ENCODE measurements around the gene ZNF747. TPM values are rescaled to one million over a fixed set of nuclear protein-coding genes. Genes with fewer than 3 reads are reported as not detected.

Gene ZNF747
- total and polyA plus RNA-seq, 10 of the 15 experiments (the other 5 are each of a cell fraction or from before 2014, with no cell fraction given) = 1.0 to 13.0 (median 7.2) TPM

DNA sequence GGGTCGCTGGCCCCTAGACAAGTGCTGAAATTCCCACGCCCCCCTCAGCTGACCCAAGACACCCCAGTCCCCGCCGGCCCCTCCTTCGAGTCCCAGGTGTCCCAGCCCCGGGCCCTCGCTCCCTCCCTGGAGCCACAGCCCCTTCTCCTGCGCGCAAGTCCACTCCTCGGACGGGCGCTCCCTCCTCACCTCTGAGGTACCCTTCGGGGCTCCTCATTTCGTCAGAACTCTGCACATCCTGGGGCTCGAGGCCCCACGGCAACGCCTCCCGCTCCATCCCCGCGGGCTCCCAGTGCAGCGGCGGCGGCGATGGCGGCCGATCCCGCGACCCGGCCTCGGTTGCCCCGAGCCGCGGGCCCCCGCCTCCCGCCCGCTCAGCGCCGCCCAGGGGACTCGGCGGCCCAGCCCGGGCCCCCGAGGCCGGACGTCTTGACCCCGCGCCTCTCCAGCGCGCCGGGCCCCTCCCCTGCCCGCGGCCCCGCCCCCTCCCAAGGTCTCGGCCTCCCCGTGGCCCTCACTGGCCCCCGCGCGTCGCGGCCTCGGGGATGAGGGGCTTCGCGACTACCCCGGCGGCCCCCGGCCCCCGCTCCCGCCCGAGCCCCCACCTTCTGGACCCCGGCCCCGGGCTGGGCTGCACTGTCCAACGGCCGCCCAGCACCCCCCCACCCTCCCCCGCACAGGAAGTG, 8.4 kb downstream of the ZNF747 start, which contains the start of gene ZNF768 (continued):
- TF ChIP-seq, protein P1, sequence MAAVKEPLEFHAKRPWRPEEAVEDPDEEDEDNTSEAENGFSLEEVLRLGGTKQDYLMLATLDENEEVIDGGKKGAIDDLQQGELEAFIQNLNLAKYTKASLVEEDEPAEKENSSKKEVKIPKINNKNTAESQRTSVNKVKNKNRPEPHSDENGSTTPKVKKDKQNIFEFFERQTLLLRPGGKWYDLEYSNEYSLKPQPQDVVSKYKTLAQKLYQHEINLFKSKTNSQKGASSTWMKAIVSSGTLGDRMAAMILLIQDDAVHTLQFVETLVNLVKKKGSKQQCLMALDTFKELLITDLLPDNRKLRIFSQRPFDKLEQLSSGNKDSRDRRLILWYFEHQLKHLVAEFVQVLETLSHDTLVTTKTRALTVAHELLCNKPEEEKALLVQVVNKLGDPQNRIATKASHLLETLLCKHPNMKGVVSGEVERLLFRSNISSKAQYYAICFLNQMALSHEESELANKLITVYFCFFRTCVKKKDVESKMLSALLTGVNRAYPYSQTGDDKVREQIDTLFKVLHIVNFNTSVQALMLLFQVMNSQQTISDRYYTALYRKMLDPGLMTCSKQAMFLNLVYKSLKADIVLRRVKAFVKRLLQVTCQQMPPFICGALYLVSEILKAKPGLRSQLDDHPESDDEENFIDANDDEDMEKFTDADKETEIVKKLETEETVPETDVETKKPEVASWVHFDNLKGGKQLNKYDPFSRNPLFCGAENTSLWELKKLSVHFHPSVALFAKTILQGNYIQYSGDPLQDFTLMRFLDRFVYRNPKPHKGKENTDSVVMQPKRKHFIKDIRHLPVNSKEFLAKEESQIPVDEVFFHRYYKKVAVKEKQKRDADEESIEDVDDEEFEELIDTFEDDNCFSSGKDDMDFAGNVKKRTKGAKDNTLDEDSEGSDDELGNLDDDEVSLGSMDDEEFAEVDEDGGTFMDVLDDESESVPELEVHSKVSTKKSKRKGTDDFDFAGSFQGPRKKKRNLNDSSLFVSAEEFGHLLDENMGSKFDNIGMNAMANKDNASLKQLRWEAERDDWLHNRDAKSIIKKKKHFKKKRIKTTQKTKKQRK (IDR thresholded peaks at IDR 0.05; ENCODE audit: low read depth, low read length) = no peak
- TF ChIP-seq ZSCAN29 (IDR thresholded peaks at IDR 0.05) (no peak), ZNF274 (IDR thresholded peaks at IDR 0.05; ENCODE audit: insufficient read depth, insufficient read length) (no peak), SIX5 (IDR thresholded peaks at IDR 0.05; ENCODE audit: low read depth, low read length, severe bottlenecking) (no peak), RUNX3 (IDR thresholded peaks at IDR 0.05; ENCODE audit: low read length) (no peak), RAD21 (IDR thresholded peaks at IDR 0.05; ENCODE audit: insufficient read depth, low read depth, low read length) (no peak), NFIC (IDR thresholded peaks at IDR 0.05; ENCODE audit: low read depth, low read length) (no peak), SMAD1 (IDR thresholded peaks at IDR 0.05; ENCODE audit: low read depth, partially characterized antibody) (no peak), MEF2B (IDR thresholded peaks at IDR 0.05; ENCODE audit: partially characterized antibody, poor library complexity, severe bottlenecking) (peak; percentile 33), PAX8 (IDR thresholded peaks at IDR 0.05) (no peak), CBFB (IDR thresholded peaks at IDR 0.05; ENCODE audit: low read depth) (no peak), CHD1 (IDR thresholded peaks at IDR 0.05; ENCODE audit: low read depth, low read length) (no peak), MYC (IDR thresholded peaks at IDR 0.05; ENCODE audit: insufficient read depth, insufficient read length, insufficient replicate concordance, low read length, severe bottlenecking) (no peak), MEF2A (IDR thresholded peaks at IDR 0.05; ENCODE audit: insufficient read depth, low read depth, low read length) (no peak), MTA3 (IDR thresholded peaks at IDR 0.05; ENCODE audit: borderline replicate concordance, low read length) (no peak), ZNF207 (IDR thresholded peaks at IDR 0.05; ENCODE audit: borderline replicate concordance) (no peak)
- TF ChIP-seq, protein P2, sequence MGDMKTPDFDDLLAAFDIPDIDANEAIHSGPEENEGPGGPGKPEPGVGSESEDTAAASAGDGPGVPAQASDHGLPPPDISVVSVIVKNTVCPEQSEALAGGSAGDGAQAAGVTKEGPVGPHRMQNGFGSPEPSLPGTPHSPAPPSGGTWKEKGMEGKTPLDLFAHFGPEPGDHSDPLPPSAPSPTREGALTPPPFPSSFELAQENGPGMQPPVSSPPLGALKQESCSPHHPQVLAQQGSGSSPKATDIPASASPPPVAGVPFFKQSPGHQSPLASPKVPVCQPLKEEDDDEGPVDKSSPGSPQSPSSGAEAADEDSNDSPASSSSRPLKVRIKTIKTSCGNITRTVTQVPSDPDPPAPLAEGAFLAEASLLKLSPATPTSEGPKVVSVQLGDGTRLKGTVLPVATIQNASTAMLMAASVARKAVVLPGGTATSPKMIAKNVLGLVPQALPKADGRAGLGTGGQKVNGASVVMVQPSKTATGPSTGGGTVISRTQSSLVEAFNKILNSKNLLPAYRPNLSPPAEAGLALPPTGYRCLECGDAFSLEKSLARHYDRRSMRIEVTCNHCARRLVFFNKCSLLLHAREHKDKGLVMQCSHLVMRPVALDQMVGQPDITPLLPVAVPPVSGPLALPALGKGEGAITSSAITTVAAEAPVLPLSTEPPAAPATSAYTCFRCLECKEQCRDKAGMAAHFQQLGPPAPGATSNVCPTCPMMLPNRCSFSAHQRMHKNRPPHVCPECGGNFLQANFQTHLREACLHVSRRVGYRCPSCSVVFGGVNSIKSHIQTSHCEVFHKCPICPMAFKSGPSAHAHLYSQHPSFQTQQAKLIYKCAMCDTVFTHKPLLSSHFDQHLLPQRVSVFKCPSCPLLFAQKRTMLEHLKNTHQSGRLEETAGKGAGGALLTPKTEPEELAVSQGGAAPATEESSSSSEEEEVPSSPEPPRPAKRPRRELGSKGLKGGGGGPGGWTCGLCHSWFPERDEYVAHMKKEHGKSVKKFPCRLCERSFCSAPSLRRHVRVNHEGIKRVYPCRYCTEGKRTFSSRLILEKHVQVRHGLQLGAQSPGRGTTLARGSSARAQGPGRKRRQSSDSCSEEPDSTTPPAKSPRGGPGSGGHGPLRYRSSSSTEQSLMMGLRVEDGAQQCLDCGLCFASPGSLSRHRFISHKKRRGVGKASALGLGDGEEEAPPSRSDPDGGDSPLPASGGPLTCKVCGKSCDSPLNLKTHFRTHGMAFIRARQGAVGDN (IDR thresholded peaks at IDR 0.05) = no peak
- TF ChIP-seq, protein P3, sequence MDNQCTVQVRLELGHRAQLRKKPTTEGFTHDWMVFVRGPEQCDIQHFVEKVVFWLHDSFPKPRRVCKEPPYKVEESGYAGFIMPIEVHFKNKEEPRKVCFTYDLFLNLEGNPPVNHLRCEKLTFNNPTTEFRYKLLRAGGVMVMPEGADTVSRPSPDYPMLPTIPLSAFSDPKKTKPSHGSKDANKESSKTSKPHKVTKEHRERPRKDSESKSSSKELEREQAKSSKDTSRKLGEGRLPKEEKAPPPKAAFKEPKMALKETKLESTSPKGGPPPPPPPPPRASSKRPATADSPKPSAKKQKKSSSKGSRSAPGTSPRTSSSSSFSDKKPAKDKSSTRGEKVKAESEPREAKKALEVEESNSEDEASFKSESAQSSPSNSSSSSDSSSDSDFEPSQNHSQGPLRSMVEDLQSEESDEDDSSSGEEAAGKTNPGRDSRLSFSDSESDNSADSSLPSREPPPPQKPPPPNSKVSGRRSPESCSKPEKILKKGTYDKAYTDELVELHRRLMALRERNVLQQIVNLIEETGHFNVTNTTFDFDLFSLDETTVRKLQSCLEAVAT (IDR thresholded peaks at IDR 0.05) = no peak
